GM19468 (cell line): ENCODE measurements around the gene MARVELD1.
A peak's percentile ranks its signal among the peaks of the same experiment; 100 is the strongest.

Source experiments
- ATAC-seq: cut with Tn5 transposase; IDR thresholded peaks from one replicate; pipeline ENCODE4 v1.9.1; 2021; ENCODE audit warnings: mild to moderate bottlenecking, moderate library complexity, moderate number of reproducible peaks; ENCODE audit not compliant: unreplicated experiment; ENCODE audit errors: extremely low read depth

The MARVELD1 gene

GRCh38 chr10:97718659-97719142 lies 5.2 kb downstream of the MARVELD1 start:
- ATAC-seq, result no peak

DNA sequence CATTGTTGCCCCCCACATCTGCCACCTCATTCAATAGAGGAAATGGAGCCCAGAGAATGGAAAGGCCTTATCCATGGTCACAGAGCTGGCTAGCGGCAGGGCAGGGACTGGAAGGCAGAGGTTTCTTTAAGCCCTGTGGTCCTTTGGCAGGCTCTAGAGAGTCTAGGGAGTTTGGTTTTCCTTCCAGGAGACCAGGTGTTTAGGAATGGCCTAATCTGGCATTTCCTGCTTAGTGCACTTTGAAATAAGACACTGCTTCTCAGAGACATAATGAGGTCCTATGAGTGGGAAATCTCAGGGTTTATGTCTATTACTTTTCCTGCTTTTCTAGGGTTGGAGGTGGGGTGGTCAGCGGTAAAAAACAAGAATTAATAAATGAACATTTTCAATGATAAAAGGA lies 6.1 kb downstream of the MARVELD1 start:
- no peak for ATAC-seq

GRCh38 chr10:97721871-97722780 lies 8.6 kb downstream of the MARVELD1 start:
- no peak for ATAC-seq

DNA sequence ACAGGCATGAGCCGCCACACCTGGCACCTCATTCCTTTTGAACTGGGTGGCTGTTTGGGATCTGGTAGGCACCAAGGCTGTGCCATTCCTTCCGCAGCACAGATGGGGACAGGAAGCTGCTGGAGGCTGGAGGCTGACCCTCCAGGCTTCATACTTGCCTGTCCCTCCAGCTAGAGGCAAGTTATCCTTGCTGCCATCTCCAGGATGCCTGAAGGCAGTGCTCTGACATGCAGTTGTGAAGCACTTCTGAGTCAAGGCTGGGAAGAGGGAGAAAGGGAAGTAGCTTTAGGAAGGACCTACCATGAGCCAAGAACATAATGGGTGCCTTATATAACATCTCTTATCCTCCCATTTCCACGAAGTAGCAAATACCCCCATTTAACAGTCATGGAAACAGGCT lies 9.5 kb downstream of the MARVELD1 start:
- no peak for ATAC-seq

GRCh38 chr10:97724341-97724941 lies 10.9 kb downstream of the MARVELD1 start:
- ATAC-seq, result no peak

DNA sequence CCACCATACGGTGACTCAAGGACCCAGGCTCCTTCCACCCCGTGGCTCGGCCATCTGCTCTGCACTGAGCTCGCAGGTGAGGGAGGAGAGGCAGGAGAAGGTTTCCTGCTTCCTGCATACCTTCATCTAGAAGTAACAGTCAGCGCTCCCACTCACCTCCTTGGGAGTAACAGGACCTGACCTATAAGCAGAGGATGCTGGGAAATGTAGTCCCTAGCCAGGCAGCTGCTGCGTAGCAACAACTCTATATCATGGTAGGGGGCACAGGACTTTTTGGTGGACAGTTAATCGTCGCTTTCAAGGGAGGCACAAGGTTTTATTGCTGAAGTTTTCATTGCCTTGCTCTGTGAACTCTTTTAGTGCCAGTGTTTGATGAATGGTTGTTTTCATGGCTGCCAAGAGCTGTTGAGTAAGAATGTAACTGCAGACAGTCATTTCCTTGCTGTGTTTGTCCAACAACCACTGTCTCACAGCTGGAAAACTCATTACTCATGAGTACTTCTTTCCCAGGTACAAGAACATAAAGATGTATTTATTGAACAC lies 13.2 kb downstream of the MARVELD1 start:
- ATAC-seq, result no peak

DNA sequence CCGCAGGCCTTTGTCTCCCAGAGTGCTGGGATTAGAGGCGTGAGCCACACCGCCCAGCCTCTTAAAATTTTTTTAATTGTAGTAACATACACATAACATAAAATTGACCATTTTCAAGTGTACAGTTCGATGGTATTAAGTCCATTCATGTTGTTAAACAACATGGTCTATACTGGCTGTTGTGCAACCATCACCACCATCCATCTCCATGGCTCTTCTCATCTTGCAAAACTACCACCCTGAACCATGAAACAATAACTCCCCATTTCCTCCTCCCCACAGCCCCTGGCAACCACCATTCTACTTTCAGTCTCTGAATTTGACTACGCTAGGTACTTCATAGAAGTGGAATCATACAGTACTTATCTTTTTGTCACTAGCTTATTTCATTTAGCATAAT lies 15.5 kb downstream of the MARVELD1 start:
- ATAC-seq, result no peak

DNA sequence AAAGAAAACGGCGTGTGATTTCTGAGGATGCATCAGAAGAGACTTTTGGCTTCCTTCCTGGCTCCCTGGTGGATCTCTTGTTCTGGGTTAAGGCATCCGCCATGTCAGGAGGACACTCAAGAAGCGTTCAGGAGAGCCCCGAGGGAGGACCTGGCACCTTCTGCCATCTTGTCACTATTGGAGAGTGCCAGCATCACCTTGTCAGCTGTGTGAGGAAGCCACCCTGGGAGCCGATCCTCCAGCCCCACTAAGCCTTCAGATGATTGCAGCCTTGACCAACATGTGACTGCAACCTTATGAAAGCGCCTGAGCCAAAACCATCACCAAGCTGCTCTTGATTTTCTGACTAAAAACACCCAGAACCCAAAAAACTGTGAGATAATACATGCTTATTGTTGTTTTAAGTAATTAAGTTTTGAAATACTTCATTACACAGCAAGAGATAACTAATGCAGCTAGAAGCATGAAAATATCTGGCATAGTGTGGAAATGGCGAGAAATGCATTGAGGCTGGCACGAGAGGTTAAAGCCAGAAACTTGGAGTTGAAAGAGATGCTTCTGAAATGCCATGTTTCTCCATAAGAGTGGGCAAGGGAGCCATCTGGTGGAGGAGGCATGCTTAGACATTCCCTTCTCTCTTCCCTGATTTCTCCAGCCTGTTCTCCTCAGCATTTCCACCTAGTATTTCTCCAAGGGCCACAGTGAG lies 18.0 kb downstream of the MARVELD1 start:
- no peak for ATAC-seq

GRCh38 chr10:97732052-97732359 lies 18.5 kb downstream of the MARVELD1 start:
- no peak for ATAC-seq

DNA sequence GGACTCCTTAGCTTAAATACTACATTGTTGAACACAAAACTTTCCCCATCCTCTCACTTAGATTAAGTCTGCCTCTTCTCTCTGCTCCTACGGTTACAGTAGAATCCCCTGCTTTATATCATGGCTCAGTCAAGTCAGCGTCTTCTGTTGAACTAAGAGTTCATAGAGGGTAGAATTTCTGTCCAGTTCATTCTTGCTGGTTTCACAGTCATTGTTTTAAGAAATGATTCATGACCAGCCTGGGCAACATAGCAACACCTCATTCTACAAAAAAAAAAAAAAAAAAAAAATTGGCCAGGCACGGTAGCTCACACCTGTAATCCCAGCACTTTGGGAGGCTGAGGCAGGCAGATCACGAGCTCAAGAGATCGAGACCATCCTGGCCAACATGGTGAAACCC lies 19.7 kb downstream of the MARVELD1 start:
- no peak for ATAC-seq

GRCh38 chr10:97734021-97734420 lies 20.5 kb downstream of the MARVELD1 start:
- no peak for ATAC-seq

DNA sequence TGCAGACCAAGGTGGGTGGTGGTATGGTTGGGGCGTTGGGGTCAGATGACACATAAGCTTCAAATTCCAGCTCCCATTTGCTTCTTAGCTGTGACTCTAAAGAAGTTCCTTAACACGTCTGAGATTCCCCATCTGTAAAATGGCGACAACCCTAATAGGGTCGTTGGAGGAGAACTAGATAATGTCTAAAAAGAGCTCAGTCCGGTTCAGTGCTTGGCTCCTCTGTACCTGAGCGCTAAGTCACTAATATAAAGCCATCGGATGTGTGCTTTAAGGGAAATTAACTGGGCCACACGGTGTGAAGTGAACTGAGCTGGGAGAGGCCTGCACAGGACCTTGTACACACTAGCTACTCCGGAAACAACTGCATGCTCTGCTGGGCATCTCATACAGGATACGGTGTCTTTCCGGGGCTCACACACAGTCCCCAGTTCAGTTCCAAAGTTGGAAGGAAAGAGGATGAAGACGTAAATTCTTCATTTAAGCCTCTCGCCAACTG lies 22.9 kb downstream of the MARVELD1 start:
- no peak for ATAC-seq

GRCh38 chr10:97736902-97737769 lies 23.6 kb downstream of the MARVELD1 start, which contains the start of gene ZFYVE27:
Gene ZFYVE27 (plus strand): TSS chr10:97737128. CDS start chr10:97738478, 1,350 bp downstream.
- ATAC-seq, result peak; percentile 66

- no peak for ATAC-seq
Observed at GRCh38 chr10:97737770-97738265, 24.3 kb downstream of the MARVELD1 start.

DNA sequence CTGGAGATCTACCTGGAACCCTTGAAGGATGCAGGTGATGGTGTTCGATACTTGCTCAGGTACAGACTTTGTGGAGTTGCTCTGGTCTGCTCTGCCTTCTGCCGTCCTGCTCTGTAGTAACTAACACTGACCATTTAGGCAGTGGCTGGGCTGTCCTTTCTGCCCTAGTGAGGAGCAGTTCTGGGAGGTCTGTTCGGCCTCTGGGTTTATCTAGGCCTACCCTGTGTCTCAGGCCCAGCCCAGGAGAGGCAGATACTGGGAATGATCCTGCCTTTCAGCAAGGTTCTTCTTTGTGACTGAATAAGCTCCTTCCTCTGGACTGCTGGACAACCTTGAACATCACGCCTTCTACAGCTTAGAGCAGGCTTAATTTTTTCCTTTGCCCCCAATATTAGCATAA lies 25.1 kb downstream of the MARVELD1 start:
- no peak for ATAC-seq

- no peak for ATAC-seq
Observed at GRCh38 chr10:97740613-97741012, 27.1 kb downstream of the MARVELD1 start.

DNA sequence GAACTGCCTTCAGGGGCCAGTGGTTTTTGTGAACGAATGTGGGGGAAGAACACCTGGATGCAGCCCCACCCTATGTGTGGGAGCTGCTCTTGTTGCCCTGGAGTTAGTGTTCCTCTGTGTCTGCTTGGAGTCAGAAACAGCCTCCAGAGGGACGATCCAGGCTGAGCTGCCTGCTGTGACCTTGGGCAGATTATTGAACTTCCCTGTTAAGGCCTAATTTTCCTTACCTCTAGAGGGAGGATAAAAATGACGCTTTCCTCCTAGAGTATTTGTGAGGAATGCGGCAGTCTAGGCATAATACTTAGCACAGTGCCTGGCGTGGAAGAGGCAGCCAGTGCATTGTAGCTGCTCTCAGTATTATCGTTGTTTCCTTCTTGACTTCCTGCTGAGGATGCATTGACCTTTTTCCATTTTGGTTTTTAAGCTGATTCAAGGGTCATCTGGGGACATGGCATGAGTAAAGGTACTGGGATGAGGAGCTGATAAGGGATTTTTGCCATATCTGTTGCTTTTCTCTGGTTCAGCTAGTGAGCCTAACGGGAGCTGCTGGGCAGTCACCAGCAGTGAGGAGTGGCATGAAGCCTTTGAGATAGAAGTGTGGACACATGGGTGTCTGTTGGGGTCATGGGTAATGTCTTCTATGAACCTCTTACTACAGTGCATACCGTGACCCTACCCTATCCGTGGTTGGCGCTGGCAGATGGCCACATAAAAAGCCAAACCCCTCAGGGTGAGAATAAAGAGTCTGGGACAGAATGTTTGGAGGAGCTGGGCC lies 29.8 kb downstream of the MARVELD1 start:
- no peak for ATAC-seq

DNA sequence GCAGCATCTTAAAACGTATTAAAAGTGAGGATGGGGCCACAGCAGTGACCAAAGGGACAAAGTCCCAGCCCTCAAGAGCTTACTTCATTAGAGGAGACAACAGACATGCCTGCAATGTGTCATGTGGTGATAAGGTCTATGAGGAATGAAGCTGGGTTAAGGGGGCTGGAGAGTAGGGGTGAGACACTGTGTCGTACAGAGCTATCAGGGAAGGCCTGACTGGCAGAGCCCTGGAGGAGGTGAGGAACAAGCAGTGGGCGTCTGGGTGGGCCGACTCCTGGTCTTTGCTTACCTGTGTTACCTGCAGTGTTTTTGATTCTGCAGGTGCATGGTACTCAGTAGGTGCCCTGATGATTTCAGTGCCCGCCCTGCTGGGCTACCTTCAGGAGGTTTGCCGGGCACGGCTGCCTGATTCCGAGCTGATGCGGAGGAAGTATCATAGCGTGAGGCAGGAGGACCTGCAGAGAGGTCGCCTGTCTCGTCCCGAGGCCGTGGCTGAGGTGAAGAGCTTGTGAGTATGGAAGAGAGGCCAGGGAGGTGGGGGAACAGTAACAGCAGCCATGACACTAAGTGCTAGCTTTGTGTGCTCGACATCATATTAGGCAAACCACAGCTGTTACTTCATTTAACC lies 31.0 kb downstream of the MARVELD1 start:
- ATAC-seq, result no peak
